GM19023 (cell line): Measurements from ENCODE around the gene DPYSL4.
"Not testable (repeated sequence)": the region's sequence is repeated elsewhere in the genome, so short reads cannot be mapped to it uniquely, and the experiment has no call there.

Experiments used
- ATAC-seq: cut with Tn5 transposase; IDR thresholded peaks from one replicate; pipeline ENCODE4 v1.9.1; 2021; ENCODE audit warnings: mild to moderate bottlenecking, moderate library complexity; ENCODE audit not compliant: unreplicated experiment

DPYSL4 gene

GRCh38 chr10:132204781-132205473 is 18.2 kb downstream of the DPYSL4 start:
- no peak for ATAC-seq

GRCh38 chr10:132205650-132206376 is 19.1 kb downstream of the DPYSL4 start:
- no peak for ATAC-seq

GRCh38 chr10:132206377-132206745 is 19.6 kb downstream of the DPYSL4 start:
- no peak for ATAC-seq

GRCh38 chr10:132206806-132207535 is 20.2 kb downstream of the DPYSL4 start:
- no peak for ATAC-seq

GRCh38 chr10:132207536-132208461 is 21.1 kb downstream of the DPYSL4 start:
- no peak for ATAC-seq

GRCh38 chr10:132208462-132209050 is 21.8 kb downstream of the DPYSL4 start:
- ATAC-seq, result no peak

GRCh38 chr10:132209130-132209529 is 22.4 kb downstream of the DPYSL4 start:
- no peak for ATAC-seq

GRCh38 chr10:132209978-132210530 is 23.3 kb downstream of the DPYSL4 start:
- no peak for ATAC-seq

GRCh38 chr10:132210766-132211165 is 24.0 kb downstream of the DPYSL4 start:
- no peak for ATAC-seq

GRCh38 chr10:132211246-132211645 is 24.5 kb downstream of the DPYSL4 start:
- ATAC-seq, result no peak

- no peak for ATAC-seq
These were observed 26.1 kb downstream of the DPYSL4 start for GRCh38 chr10:132212816-132213215.

- no peak for ATAC-seq
These were observed 27.2 kb downstream of the DPYSL4 start for GRCh38 chr10:132213917-132214316.

GRCh38 chr10:132216441-132216840 is 29.7 kb downstream of the DPYSL4 start:
- ATAC-seq, result not testable (repeated sequence)

- no peak for ATAC-seq
These were observed 32.7 kb downstream of the DPYSL4 start for GRCh38 chr10:132219486-132219885.

- ATAC-seq, result no peak
These were observed 33.3 kb downstream of the DPYSL4 start for GRCh38 chr10:132220061-132220460.

GRCh38 chr10:132220996-132221395 is 34.2 kb downstream of the DPYSL4 start:
- not testable (repeated sequence) for ATAC-seq

GRCh38 chr10:132222726-132223125 is 36.0 kb downstream of the DPYSL4 start:
- ATAC-seq, result no peak

- ATAC-seq, result peak; percentile 77
These were observed 36.4 kb downstream of the DPYSL4 start for GRCh38 chr10:132223156-132223590.

GRCh38 chr10:132223611-132224342 is 37.0 kb downstream of the DPYSL4 start:
- no peak for ATAC-seq
